DMS153 (cell line): Measurements from ENCODE around the gene RANBP6.
A peak's percentile ranks its signal among the peaks of the same experiment; 100 is the strongest.

Source experiments
- DNase-seq: peaks from one replicate; lab custom pipeline; 2025; lab: John Stamatoyannopoulos, UW

RANBP6 gene

DNA sequence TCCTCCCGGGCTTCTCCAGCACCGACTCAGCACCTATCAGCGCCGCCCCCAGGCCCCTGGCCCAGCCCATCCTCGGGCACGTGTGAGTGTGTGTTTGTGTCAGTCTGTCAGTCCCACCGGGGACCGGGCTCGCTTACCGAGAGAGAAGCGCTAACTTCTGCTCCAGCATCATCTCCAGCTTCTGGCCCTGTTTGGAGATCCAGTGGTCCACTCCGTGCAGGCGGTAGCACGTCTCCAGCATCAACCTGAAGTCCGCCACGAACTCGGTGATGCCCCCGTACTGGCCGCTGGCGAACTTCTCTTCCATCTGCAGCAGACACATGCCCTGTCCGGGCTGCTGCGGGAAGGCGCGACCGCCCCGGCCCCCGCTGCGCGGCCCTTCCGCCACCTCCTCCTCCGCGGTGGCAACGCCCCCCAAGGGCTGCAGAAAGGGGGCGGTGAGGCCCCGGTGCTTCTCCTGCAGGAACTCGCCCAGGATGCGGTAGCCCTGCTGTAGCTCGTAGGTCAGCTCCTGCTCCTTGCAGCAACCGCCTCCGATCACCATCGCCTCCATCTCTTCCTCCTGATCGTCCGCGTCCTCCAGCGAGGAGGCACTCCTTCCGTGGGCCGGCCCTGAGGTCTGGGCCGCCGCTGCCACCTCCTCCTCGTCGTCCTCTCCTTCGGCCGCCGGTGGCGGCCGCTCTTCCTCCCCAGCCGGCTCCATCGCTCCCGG lies 8.2 kb downstream of the RANBP6 start:
- peak; percentile 72 for DNase-seq

DNA sequence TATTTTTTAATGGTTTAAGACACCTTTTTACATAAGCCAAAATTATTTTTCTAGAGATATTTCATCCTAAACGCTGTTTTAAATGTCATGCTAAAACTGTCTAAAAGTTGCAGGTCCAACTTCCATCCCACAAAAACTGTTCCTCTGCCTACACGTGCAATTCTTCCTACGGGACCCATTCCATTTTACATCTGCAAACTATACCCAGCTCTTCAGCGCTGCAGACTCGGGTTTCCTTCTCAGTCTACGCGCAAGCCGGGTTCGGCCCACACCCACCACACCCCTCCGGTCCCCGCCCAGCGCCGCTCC lies 8.7 kb downstream of the RANBP6 start:
- no peak for DNase-seq

- no peak for DNase-seq
Measured at GRCh38 chr9:6000955-6001354, 14.5 kb downstream of the RANBP6 start.

GRCh38 chr9:5999443-6000101 lies 15.9 kb downstream of the RANBP6 start:
- no peak for DNase-seq

DNA sequence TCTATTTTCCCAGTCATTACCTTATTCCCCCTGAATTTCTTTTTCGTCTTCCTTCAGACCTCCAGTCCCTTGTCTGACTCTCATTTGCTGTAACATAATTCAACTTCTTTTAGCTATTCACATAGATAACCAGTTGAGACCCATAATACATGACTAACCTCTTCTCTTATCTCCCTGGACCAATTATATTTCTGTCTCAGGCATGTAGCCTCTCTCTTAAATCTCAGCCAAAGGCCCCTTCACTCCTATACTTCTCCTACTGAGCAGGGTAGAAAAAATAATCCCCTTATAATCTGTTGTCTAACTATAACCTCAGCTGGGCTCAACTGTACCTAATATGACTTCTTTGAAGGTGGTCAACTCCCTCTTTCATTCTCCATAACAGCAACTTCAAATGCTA lies 20.9 kb downstream of the RANBP6 start:
- no peak for DNase-seq

GRCh38 chr9:5988265-5988664 lies 27.2 kb downstream of the RANBP6 start:
- no peak for DNase-seq

- DNase-seq: no peak
Measured at GRCh38 chr9:5983042-5983441, 32.4 kb downstream of the RANBP6 start.

GRCh38 chr9:5982317-5982716 lies 33.1 kb downstream of the RANBP6 start:
- no peak for DNase-seq

DNA sequence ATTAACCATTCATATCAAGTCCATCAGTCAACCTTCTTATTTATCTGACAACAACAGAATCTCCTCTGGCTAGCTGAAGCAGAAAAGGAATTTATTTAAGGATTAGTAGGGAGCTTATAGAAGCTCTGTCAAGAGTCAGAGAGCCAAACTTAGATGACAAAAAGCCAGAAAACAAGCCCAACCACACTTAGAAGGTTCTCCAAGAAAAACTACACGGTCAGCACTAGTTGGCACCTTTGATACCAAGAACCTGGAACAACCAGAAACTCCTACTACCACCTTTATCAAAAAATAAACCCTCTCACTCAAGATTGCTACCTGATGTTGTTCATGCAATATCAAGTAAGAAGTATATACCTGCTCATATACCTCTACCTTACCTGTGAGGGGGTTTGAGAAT lies 36.9 kb downstream of the RANBP6 start:
- no peak for DNase-seq

- DNase-seq: no peak
Measured at GRCh38 chr9:5976674-5977397, 38.6 kb downstream of the RANBP6 start.

- no peak for DNase-seq
Measured at GRCh38 chr9:5971740-5972139, 43.7 kb downstream of the RANBP6 start.
